ENCODE measurements around the gene HIPK4. TPM values are rescaled to one million over a fixed set of nuclear protein-coding genes. Genes with fewer than 3 reads are reported as not detected.

HIPK4 gene
- total and polyA plus RNA-seq, 2 experiments from 2014 or later, result 0.21 to 0.52 TPM

- DNase-seq (ENCODE audit: low spot score), result peak; percentile 92
- peak overlapping the region; percentile 95 for H3K4me2 ChIP-seq
- H3K4me1 Mint-ChIP-seq, result peaks cover 25% of the 10 kb centered on the region
Measured at GRCh38 chr19:40420766-40421765, 31.1 kb upstream of the HIPK4 start.

More at GRCh38 chr19:40420766-40421765, 31.1 kb upstream of the HIPK4 start:
- Mint-ChIP-seq H3K9me3 (peaks cover 3% of the 10 kb centered on the region; the same call in 1 of the 3 replicates), H3K36me3 (ENCODE audit: low read depth) (peaks cover 12% of the 10 kb centered on the region), H3K27me3 (ENCODE audit: insufficient read depth, low read depth, poor library complexity) (peaks cover 10% of the 10 kb centered on the region), H3K27ac (peak overlapping the region; percentile 93), H3K4me3 (peak overlapping the region; percentile 73)
- no peaks in the 10 kb centered on the region; the same call in none of the 2 replicates for H3K79me2 ChIP-seq (replicated peaks; ENCODE audit: insufficient read depth)
- peak; percentile 66 for ATAC-seq
- H3K4me3 ChIP-seq, result peak overlapping the region; percentile 87
- H3K36me3 ChIP-seq (ENCODE audit: insufficient read depth), result no peaks in the 10 kb centered on the region
- peak overlapping the region; percentile 98 for H3K27ac ChIP-seq (ENCODE audit: low read depth)
- peaks cover 17% of the 10 kb centered on the region for H3K4me1 ChIP-seq (ENCODE audit: insufficient read depth)
- peak overlapping the region; percentile 95 for H2AFZ ChIP-seq
- no peaks in the 10 kb centered on the region for H3F3A ChIP-seq (replicated peaks; ENCODE audit: low read depth)
- no peaks in the 10 kb centered on the region for H3K27me3 ChIP-seq (ENCODE audit: insufficient read depth)
- H4K20me1 ChIP-seq (replicated peaks; ENCODE audit: insufficient read depth), result no peaks in the 10 kb centered on the region
- TF ChIP-seq NANOG (IDR thresholded peaks at IDR 0.05; ENCODE audit: borderline replicate concordance), result no peak
- no peak for TF ChIP-seq JUNB (IDR thresholded peaks at IDR 0.05; ENCODE audit: unreplicated experiment)
- TF ChIP-seq STAT1 (IDR thresholded peaks at IDR 0.05; ENCODE audit: unreplicated experiment), result no peak
- no peak; the same call in 1 of the 2 replicates for TF ChIP-seq ETS1 (IDR thresholded peaks at IDR 0.05)
- no peak for TF ChIP-seq REST (IDR thresholded peaks at IDR 0.05; ENCODE audit: unreplicated experiment)
- no peak for TF ChIP-seq ZNF331 (CRISPR knock-in tag; IDR thresholded peaks at IDR 0.05; ENCODE audit: low read depth)
- TF ChIP-seq CREB1 (CRISPR knock-in tag; IDR thresholded peaks at IDR 0.05; ENCODE audit: low read depth), result 0 out of 2 replicates have a peak, but pooled peaks have one; percentile 24
- TF ChIP-seq ZNF114 (CRISPR knock-in tag; IDR thresholded peaks at IDR 0.05), result no peak
- no peak for TF ChIP-seq EZH2phosphoT487 (IDR thresholded peaks at IDR 0.05; ENCODE audit: unreplicated experiment)
- TF ChIP-seq EZH2 (IDR thresholded peaks at IDR 0.05; ENCODE audit: low read depth, unreplicated experiment), result no peak
- TF ChIP-seq POLR2AphosphoS5 (IDR thresholded peaks at IDR 0.05; ENCODE audit: low read depth), result peak; percentile 80
- TF ChIP-seq CTCF (conservative IDR thresholded peaks at IDR 0.05; ENCODE audit: low read depth in 2 of 2), result peak; percentile 87 to 94
- H3K9me2 ChIP-seq (ENCODE audit: insufficient read depth), result no peaks in the 10 kb centered on the region
